IPS-11a (cell line): Measurements from ENCODE around the gene C1QA.

Experiments
- H3K4me3 ChIP-seq: one replicate; pipeline ENCODE4 v1.5.1; 2013; ENCODE audit warnings: low read depth, low read length, control low read depth

C1QA gene

DNA sequence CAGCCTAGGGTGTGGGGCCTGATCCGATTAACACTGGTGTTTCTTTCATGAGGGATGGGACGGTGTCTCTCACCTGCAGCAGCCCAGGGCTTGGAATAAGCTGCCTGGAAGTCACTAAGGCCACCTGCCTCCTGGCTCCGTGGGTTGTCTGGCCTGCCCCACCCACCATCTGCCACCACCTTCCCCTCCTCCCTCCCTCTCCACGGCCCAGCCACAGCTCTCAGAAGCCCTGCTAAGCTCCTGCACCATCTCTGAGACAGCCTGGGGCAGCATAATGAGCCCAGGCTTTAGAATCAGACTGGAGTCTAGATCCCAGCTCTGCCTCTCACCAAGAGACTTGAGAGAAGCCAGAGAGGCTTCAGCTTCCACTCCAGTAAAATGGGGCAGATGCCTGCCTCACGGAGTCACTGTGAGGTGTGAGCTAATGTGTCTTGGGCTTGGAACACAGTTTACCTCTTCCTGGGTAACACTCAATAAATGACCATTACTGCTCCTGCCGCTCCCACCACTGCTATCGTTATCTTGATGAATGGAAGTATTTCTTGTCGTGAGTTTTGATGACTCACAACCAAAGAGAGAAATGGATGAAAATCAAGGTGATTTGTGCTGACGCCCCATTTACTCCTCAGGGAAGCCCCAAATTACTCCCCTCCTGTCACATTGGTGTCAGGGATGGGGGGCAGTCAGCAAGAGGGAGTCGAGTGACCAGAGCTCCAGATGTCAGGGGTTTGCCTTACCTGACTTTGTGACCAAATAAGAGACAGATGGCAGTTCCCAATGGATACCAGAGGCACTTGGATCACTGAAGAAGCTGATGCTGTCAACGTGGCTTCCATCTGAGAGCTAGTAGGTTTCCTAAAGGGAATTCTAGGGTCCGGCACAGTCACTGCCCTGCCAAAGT lies 23.5 kb upstream of the C1QA start:
- no peak overlapping the region for H3K4me3 ChIP-seq

DNA sequence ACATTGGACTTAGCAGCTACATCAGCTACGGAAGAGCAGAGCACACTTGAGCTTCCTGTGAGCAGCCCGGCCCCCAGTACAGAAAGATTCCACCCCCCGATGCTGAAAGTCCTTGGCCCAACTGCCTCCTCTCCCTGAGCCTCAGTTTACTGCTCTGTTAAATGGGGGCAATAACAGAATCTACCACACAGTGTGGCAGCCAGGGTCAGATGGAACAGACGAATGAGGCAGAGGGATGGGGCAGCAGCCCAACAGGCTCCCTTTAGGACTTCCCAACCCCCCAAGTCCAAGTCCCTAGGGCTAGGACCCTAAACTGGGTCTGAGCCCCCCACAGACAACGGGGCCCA lies 22.9 kb upstream of the C1QA start:
- H3K4me3 ChIP-seq, result no peak overlapping the region

DNA sequence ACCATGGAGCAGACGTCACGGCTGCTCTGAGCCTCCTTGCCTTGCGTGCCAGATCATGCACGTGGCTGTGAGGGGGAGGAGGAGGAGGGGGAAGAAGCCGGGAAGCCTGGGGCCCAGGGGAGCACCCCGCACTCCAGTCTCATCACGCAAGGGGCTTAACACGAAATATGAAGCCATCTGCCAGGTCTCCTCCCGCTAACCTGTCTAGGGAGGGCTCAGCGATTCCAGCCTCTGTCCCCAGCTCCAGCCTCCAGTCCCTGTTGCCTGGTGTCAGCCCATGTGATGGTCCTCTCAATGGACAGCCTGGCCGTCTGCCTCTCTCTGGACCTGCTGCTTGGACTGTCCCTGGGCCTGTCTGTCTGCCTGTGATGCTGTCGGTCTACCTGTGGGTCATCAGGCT lies 22.5 kb upstream of the C1QA start:
- no peak overlapping the region for H3K4me3 ChIP-seq

DNA sequence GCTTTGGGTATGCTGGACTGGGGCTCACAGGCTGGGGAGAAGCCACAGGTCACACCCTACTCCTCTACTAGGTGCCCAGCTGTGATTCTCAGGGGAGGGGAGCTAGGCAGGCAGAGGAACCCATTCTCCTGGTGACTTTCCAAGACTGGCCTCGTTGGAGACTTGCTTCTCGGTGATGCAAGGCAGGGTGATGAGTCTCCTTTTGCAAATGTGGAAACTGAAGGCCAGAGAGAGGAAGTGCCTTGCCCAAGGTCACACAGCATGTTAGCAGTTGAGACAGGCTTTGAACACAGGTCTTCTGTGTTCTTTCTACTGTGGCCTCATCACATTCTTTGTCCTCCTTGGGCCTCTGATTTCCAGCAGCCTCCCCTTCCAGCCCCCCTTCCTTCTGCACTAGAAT lies 20.5 kb upstream of the C1QA start:
- no peak overlapping the region for H3K4me3 ChIP-seq

DNA sequence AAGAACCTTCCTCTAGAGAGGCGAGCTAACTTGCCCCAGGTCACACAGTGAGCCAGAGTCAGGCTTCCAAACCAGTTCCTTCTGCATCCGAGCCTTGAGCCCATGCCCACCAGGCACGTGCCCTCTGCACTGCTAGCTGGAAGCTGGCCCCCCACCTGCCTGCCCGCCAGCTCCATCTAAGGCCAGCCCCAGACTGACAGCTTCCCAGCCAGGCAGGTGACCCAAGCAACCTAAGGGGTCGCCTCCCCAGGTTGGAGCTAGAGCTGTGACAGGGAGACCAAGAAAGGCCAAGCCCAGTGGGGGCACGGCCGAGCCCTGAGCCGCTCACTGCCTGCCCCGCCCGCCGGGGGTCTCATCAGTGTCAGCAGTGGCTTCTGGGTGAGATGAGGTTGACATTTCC lies 19.9 kb upstream of the C1QA start:
- H3K4me3 ChIP-seq, result no peak overlapping the region

DNA sequence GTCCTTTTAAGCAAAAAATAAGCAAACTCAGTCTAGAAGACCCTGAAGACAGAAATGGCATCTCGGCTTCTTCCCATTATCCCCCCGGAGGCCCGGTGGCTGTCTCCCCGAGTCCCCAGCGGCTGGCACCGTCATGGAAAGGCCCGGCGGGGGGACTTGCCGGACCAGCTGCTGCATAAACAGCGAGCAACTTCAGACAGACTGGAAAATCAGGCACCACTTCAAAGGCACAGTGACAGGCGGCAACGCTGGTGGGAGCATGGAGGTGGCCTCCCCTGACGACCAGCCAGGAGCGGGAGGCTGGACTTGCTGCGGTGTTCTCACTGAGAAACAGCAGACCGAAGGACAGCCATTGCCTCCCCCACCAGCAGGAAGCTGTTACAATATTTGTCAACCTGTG lies 18.4 kb upstream of the C1QA start:
- H3K4me3 ChIP-seq, result no peak overlapping the region

DNA sequence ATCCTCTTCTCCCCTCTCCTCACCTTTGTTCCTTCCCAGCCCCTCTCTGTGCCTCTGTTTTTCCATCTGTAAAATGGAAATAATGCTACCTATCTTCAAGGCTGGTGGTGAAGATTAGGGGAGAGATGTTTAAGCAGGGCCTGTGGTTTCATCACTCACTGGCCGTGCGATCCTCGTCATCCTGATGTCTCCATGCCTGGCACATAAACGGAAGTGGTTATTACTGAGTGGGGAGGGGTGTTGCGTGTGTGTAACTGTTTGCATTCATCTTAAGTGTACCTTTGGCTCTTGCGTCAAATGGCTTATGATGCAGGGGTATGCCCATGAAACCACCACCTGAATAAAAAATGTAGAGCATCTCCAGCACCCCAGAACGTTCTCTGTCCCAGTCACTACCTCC lies 17.2 kb upstream of the C1QA start:
- H3K4me3 ChIP-seq, result no peak overlapping the region

DNA sequence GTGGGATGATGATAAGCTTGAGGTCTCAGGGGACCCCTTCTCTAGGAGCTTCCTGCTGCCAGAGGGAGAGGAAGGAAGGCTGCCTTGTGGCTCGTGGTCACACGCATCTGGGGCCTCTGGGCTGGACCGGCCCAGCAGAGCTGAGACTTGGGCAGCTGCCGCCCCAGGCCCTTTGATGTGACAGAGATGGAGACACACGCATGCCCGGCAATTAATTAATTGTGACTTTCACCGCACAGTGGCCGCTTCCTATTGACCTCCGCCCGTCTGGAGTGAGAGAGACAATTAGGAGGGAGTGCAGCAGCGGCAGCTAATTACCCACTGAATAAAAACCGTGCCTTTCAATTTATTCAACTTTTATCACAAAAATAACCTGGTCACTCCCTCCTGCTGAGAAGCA lies 16.6 kb upstream of the C1QA start:
- no peak overlapping the region for H3K4me3 ChIP-seq

DNA sequence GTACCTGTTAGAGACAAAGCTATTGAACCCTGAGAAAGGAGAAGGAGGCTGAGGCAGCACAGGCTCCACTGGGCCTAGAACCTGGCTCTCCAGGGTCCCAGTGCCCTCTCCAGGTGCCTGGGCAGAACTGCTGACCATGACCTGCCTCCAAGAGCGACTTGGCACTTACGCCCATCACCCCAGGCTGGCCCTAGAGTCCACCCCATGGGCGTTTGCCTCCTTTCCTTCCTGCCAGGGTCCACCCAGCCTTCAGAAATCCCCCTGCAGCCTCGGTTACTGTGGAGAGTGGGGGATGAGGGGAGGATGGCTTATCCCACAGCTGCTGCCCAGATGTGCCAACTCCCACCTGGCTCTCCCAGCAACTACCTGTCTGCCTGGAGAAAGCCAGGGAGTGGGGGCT lies 14.7 kb upstream of the C1QA start:
- H3K4me3 ChIP-seq, result no peak overlapping the region

DNA sequence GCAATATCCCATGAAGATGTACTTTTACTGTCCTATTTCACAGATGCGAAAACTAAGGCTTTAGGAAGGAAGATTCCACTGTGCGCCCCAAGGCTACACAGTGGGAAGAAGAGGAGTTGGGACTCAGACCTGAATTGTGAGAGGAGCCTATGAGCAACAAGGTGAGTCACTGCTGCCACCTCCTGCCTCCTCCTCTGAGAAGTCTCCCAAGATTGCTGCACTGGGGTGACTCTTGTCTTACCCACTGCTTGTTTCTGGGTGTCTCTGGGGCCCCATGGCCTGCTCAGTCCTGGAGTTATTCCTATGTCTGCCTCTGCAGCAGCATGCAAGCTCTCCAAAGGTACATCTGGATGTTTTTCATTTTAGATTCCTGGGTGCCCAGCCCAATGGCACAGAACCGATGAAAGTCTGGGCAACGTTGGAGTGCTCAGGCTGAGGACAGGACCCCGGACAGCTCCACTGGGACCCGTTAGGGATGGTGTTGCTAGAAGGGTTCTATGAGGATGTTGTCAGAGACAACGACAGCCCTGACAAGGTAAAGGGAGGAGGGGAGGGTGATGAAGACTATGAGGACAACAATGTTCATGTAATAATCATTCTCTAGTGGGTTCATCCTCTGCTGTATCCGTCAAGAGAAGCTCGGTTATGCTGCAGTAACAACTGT lies 11.0 kb upstream of the C1QA start:
- no peak overlapping the region for H3K4me3 ChIP-seq

DNA sequence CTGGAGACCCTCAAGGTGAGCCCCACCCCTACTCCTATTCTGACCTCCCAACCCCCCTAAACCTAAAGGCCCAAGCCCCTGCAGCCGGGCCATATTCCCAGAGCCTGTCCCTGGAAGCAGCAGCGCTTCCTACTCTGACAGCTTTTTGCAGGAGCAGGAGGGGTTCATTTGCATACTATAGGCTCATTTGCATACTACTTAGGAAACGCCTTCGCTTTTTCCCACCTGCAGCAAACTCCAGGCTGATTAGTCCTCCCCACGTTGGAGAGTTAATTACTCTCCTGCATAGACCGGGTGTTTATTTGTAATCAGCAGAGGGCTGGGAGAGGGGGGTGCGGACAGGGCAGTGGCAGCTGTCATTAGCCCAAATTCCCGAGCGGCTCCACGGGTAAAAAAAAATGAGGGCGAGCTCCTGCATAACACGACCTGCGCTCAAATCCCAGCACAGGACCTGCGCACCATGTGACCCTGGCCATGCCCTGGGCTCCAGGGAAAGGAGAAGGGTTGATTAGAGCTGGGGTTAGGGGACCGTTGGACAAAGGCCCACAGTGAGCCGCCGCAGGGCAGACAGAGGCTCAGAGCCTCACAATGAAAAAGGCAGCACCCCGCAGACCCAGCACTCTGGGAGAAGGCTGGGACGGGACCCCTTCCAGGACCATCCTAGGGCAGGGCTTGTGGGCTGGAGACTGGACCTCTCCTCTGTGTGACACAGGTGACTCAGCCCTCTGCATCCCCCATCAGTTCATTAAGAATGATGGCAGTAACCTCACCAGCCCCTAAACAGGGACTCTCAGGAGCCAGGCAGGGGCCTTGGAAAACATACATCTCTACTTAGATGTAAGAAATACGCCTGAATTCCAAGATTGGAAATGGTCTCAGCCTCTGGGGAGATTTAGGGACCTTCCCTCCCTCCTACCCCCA lies 9.9 kb upstream of the C1QA start:
- no peak overlapping the region for H3K4me3 ChIP-seq

DNA sequence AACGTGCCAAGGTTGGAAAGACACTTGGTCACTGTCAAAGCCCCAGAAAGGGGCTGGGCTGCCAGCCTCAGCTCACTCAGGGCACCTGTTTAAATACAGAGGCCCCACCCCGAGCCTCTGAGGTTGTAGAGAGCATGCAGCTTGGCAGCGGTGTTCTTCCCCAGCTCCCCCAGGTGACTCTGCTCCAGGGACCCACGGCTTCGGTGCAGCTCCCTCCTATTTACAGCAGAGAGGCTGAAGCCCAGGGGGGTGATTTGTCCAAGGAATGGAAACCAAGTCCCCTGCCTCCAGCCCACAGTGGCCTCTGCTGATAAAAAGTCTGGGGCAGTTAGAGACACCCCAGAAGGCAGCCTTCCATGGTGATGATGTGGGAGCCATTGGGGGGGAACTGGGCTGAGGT lies 9.1 kb upstream of the C1QA start:
- no peak overlapping the region for H3K4me3 ChIP-seq

DNA sequence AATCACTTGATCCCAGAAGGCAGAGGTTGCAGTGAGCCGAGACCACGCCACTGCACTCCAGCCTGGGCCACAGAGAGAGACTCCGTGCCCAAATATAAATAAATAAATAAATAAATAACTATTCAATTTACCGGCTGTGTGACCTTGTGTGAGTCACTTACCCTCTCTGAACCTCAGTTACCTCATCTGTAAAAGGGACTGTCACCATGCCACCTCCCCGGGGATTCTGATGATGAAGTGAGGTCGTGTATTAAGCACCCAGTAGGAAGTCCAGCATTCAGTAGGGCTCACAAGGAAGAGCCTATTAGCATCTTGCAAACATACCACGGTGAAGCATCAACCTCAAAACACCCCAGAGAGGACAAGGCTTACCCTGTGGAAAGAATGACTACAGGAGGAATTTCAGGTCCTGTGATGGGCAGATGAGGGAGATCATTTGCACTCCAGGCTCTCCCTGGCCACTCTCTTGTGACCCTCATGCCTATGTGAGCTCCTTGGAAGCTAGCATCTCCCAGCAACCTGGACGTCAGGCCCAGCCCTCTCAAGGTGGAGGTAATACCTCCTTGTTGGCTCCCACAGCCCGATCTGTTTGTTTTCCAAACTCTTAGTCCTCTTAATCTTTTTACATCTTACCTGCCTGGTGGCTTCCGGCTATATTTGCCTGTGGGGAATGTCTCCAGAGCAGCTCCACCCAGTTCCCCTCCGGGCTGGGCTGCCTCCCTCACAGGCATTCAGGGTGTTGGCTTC lies 7.6 kb upstream of the C1QA start:
- H3K4me3 ChIP-seq, result no peak overlapping the region

DNA sequence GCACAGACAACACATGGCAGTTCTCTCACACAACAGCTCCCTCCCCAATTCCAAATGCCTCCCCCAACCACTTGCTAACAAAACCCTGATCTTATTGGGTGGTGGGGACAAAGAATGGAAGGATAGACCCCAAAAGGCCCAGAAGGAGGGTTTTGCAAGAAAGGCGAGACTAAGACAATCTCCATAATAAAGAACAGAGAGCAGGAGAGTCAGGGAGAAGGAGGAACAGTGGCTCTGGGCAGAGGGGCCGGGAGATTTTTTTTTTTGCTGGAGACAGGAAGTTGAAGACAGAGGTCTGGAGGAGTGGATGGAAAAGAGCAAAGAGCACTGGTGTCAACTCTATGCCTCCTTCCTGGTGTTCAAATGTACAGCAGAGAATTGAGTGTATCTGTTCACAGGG lies 6.5 kb upstream of the C1QA start:
- no peak overlapping the region for H3K4me3 ChIP-seq

DNA sequence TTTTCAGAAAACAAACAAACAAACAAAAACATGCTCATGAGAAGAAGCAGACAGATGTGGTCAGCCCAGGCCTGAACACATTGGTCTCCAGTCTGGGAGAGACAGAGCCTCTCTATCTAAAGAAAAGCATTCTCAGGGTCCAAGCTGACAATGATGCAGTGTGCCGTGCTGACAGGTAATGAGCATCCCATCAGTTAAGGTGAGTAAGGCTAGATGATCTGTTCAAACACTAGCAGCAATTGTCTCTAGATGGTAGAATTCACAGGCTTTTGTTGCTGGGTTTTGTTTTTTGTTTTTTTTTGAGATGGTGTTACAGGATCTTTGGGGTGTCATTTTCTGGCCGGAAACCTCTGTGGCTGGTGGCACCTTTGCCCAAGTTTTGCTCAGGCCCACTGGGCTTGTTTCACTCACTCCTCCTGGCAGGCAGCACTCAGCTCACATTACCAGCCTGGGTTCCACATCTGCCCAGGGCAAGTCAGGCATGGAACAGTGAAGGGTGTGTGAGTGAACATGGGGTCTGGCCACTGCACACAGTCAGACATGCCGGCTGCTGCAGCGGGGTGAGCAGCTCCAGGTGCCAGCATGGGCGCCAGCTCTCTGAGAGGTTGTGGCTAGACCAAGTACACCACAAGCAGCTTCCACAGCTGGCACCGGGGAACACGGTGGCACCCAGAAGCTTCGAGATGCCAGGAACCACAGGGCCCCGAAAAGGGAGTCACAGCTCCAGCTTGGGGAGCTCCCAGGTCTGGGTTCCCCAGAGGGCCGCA lies 2.5 kb upstream of the C1QA start:
- H3K4me3 ChIP-seq, result no peak overlapping the region

DNA sequence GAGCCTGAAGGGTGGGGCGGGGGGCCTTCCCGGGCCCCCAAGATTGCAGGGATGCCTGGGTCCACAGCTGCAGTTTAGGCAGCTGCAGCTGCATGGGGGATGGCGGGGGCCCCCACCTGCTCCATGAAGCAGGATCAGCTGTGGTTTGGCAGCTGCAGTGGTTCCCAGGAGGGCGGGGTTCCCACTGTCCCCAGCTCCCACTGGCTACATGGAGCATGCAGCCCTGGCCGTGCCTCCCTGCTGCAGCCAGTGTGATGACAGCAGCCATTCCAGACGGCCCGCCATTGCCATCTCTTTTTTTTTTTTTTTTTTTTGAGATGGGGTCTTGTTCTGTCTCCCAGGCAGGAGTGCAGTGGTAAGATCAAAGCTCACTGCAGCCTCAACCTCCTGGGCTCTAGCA lies 992 bp upstream of the C1QA start:
- no peak overlapping the region for H3K4me3 ChIP-seq

DNA sequence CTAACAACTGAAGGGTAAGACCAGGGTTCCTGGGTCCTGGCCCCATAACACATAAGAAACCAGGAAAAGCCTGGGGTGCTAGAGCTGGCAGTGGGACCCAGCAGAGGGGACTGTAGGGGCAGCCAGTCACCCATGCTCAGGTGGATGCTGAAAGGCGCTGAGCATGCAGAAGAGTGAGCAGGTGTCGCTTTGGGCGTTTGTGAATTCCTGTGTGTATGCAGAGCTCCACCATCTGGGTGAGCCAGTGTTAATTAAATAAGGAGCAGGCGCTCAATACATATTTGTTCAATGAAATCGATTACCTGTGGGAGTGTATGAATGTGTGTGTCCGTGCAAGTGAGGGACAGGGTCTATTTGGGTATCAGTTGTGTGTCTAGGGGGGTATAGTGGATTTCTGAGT lies 499 bp downstream of the C1QA start:
- no peak overlapping the region for H3K4me3 ChIP-seq

DNA sequence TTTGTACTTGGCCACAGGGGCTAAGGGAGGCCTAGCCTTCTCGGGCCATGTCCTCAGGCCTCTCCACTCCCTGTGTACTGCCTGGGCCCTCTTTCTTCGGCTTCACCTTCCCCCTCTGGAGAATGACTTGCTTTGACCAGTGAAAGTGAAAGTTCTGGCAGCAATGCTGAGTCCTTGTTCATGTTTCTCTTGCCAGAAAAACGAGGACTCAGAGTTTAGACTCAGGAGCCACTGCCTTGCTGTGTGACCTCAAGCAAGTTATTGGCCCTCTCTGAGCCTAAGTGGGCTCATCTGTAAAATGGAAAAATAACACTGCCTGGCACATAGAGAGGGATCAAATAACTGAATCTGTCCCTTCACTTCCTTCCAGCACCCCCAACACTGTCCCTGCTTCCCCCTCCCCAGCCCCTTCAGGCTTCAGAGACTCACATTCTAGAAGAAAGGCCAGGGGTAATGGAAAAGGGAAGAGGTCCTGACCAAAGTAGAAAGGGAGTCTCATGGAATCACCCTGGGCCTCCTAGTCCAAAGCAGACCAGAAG lies 1.5 kb downstream of the C1QA start:
- H3K4me3 ChIP-seq, result no peak overlapping the region

DNA sequence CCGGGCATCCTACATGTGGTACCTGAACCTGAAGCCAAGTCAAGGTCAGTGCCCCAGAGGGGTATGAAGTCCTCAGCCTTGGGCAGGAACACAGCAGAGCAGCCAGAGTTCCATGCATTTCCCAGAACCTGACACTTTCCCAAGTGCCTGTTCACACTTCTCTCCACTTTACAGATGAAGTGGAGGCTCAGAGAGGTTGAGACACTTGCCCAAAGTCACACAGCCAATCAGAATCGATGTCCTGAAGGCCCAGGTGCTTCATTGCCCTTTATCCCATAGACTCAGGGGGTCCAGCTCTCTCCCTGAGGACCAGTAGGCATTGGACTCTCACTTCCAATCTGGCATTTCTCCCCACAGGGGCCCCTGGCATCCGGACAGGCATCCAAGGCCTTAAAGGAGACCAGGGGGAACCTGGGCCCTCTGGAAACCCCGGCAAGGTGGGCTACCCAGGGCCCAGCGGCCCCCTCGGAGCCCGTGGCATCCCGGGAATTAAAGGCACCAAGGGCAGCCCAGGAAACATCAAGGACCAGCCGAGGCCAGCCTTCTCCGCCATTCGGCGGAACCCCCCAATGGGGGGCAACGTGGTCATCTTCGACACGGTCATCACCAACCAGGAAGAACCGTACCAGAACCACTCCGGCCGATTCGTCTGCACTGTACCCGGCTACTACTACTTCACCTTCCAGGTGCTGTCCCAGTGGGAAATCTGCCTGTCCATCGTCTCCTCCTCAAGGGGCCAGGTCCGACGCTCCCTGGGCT lies 2.2 kb downstream of the C1QA start:
- no peak overlapping the region for H3K4me3 ChIP-seq
